ENCODE data around the gene MBD3L2B.
"Not testable (repeated sequence)": the region's sequence is repeated elsewhere in the genome, so short reads cannot be mapped to it uniquely, and the experiment has no call there.

The MBD3L2B gene

GRCh38 chr19:7028790-7029189, 7.6 kb upstream of the MBD3L2B start:
- in situ Hi-C loops (cut with MboI; ENCODE audit: low pct_unique_long_range_greater_than_20kb, low sequenced_read_pairs); DNase-seq: not testable (repeated sequence)

DNA sequence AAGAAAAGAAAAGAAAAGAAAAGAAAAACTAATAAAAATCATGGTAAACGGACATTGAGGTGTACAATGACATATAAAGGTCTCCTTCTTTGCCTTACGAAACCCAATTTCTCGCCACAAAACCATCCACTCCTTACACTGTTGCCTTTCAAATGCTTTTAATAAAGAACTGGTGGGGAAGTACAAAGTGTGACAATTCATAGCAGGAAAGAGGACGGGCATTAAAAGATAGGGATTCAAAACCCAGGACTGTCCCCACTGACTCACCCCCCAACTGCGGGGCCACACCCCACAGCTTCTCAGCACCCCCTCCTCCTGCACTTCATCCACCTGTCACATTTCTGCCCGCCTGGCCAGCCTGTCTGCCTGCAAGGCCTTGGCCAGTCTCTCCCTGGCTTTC, 2.4 kb downstream of the MBD3L2B start:
- no peak for DNase-seq
- in situ Hi-C loops (cut with MboI; ENCODE audit: low pct_unique_long_range_greater_than_20kb, low sequenced_read_pairs): no loop called here

DNA sequence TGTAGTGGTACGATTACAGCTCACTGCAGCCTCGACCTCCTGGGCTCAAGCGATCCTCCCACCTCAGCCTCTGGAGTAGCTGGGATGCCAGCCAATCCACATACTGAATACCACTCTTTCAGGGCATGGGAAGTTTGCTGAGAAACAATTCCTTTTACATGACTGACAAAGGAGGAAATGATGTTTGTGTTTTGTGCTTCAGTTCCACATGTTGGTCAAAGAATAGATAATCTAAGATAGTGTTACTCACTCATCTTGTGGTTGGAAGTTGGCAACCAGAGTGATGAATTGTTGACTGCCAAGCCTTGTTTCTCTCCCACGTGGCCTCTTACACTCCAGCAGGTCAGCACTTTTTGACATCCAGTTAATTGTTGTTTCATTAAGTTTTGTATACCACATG, 7.6 kb downstream of the MBD3L2B start:
- in situ Hi-C loops (cut with MboI; ENCODE audit: low pct_unique_long_range_greater_than_20kb, low sequenced_read_pairs): no loop called here
- DNase-seq: peak; percentile 51

GRCh38 chr19:7010722-7011593, 10.3 kb downstream of the MBD3L2B start:
- in situ Hi-C loops (cut with MboI; ENCODE audit: low pct_unique_long_range_greater_than_20kb, low sequenced_read_pairs): no loop called here
- no peak for DNase-seq

- peak; percentile 40 for DNase-seq
- in situ Hi-C loops (cut with MboI; ENCODE audit: low pct_unique_long_range_greater_than_20kb, low sequenced_read_pairs): no loop called here
Measured at GRCh38 chr19:7007859-7008258, 13.4 kb downstream of the MBD3L2B start.

GRCh38 chr19:7006135-7006704, 15.0 kb downstream of the MBD3L2B start:
- in situ Hi-C loops (cut with MboI; ENCODE audit: low pct_unique_long_range_greater_than_20kb, low sequenced_read_pairs): no loop called here
- DNase-seq: no peak

DNA sequence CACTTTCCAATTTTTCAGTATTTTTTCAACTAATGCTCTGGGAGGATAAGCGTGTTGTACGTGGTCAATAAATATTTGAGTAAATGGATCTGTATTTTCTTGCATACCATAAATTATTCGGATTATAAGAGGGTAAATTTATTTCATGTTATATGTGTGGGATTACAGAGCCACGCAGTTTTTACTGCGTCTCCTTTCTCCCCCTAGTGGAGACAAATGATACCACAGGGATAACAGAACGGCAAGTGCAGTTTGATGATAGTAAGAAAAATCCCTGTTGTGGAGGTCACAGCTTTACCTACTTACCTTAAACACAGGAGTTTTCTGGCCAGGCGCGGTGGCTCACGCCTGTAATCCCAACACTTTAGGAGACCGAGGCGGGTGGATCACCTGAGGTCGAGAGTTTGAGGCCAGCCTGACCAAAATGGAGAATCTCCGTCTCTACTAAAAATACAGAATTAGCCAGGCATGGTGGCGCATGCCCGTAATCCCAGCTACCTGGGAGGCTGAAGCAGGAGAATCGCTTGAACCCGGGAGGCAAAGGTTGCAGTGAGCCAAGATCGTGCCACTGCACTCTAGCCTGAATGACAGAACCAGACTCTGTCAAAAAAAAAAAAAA, 16.8 kb downstream of the MBD3L2B start:
- in situ Hi-C loops (cut with MboI; ENCODE audit: low pct_unique_long_range_greater_than_20kb, low sequenced_read_pairs): no loop called here
- peak; percentile 73 for DNase-seq

GRCh38 chr19:7000816-7001215, 20.4 kb downstream of the MBD3L2B start:
- in situ Hi-C loops (cut with MboI; ENCODE audit: low pct_unique_long_range_greater_than_20kb, low sequenced_read_pairs): no loop called here
- peak; percentile 54 for DNase-seq

DNA sequence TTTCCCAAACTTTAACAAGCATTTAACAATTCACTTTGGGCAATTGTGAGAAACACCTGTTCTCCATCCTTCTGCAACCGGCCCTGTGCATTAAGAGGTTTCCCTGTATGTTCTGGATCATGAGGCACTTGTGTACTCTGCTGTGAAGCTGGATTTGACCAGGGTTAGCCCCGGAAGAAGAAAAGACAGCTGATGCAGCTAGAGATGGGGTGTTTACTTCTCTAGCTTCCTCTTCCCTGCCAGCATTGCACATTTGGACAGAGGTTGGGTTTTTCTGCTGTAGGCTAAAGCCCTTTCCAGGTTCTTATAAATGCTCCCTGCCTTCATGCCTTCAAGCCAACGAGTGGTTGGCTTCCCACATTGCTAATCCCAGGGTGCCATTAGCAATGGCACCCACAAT, 20.9 kb downstream of the MBD3L2B start:
- in situ Hi-C loops (cut with MboI; ENCODE audit: low pct_unique_long_range_greater_than_20kb, low sequenced_read_pairs): no loop called here
- no peak for DNase-seq

DNA sequence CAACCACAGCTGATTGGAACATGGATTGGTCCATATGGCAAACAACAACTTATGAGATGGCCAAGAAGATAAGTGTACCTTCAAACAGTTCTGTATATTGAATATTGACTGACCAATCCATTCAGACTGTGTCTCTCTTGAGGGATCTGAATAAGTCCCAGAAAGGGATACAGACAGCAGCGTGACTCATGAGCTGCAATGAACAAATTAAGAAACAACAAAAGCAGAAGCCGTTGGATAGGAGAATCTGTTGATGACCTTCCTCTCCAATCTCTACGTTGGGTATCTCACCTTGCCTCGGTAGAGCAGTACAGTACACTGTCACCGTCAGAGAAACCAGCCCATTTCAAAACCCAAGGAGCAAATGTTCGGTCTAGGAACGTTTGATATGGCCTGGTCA, 21.3 kb downstream of the MBD3L2B start:
- in situ Hi-C loops (cut with MboI; ENCODE audit: low pct_unique_long_range_greater_than_20kb, low sequenced_read_pairs): no loop called here
- no peak for DNase-seq

GRCh38 chr19:6997679-6998445, 23.4 kb downstream of the MBD3L2B start:
- in situ Hi-C loops (cut with MboI; ENCODE audit: low pct_unique_long_range_greater_than_20kb, low sequenced_read_pairs): no loop called here
- peak; percentile 62 for DNase-seq

DNA sequence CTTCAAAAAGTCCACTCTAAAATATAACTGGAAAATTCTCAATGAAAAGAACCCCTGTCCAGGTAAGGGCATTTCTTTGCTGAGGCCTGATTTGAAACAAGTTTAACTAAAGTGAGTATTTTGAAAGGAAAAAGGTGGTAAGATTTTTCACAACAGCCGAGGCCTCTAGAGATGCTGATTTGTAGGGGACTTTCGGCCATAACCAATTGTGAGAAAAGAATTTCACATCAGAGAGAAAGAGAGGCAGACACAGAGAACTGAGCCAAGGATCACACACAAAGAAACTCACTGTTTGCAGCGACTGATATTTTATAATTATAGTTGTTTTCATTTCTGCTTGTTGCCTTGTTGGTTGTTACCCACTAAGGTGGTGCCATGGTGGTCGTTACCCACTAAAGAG, 24.4 kb downstream of the MBD3L2B start:
- in situ Hi-C loops (cut with MboI; ENCODE audit: low pct_unique_long_range_greater_than_20kb, low sequenced_read_pairs): no loop called here
- DNase-seq: no peak

- DNase-seq: no peak
- in situ Hi-C loops (cut with MboI; ENCODE audit: low pct_unique_long_range_greater_than_20kb, low sequenced_read_pairs): no loop called here
Measured at GRCh38 chr19:6995054-6995453, 26.2 kb downstream of the MBD3L2B start.

GRCh38 chr19:6988257-6988656, 33.0 kb downstream of the MBD3L2B start:
- no peak for DNase-seq
- in situ Hi-C loops (cut with MboI; ENCODE audit: low pct_unique_long_range_greater_than_20kb, low sequenced_read_pairs): no loop called here

GRCh38 chr19:6987850-6988249, 33.4 kb downstream of the MBD3L2B start:
- DNase-seq: no peak
- in situ Hi-C loops (cut with MboI; ENCODE audit: low pct_unique_long_range_greater_than_20kb, low sequenced_read_pairs): no loop called here

GRCh38 chr19:6983448-6983847, 37.8 kb downstream of the MBD3L2B start:
- DNase-seq: no peak
- in situ Hi-C loops (cut with MboI; ENCODE audit: low pct_unique_long_range_greater_than_20kb, low sequenced_read_pairs): no loop called here

- in situ Hi-C loops (cut with MboI; ENCODE audit: low pct_unique_long_range_greater_than_20kb, low sequenced_read_pairs): no loop called here
- DNase-seq: no peak
Measured at GRCh38 chr19:6979399-6979798, 41.8 kb downstream of the MBD3L2B start.

DNA sequence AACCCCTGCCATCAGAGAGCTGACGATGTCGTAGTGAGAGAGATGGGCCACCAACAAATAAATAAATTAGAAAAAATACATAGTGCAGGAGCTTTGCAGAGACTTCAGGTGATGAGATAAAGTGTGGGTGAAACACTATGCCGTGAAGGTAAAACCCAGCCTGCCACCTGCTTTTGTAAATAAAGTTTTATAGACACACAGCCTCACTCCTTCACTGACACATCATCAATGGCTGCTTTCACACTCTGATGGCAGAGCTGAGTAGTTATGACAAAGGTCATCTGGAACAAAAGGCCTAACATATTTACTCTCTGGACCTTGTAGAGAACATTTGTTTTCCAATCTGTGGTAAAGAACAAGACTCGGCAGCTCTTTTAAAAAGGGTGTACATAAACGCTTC, 45.0 kb downstream of the MBD3L2B start:
- no peak for DNase-seq
- in situ Hi-C loops (cut with MboI; ENCODE audit: low pct_unique_long_range_greater_than_20kb, low sequenced_read_pairs): no loop called here

GRCh38 chr19:6971366-6971765, 49.9 kb downstream of the MBD3L2B start:
- DNase-seq: no peak
- in situ Hi-C loops (cut with MboI; ENCODE audit: low pct_unique_long_range_greater_than_20kb, low sequenced_read_pairs): no loop called here

- peak; percentile 85 for DNase-seq
Measured at GRCh38 chr19:6970443-6970842, 50.8 kb downstream of the MBD3L2B start.

More at GRCh38 chr19:6970443-6970842, 50.8 kb downstream of the MBD3L2B start:
- in situ Hi-C loops (cut with MboI; ENCODE audit: low pct_unique_long_range_greater_than_20kb, low sequenced_read_pairs): no loop called here

Measured in KBM-7 (cell line).